GM18951 (cell line): ENCODE measurements around the gene ABCA4.
"Not testable (repeated sequence)": the region's sequence is repeated elsewhere in the genome, so short reads cannot be mapped to it uniquely, and the experiment has no call there.

Experiments used
- POLR2A ChIP-seq: IDR thresholded peaks from 4 replicates; pipeline ENCODE4 v1.6.1; 2011; ENCODE audit warnings: mild to moderate bottlenecking; ENCODE audit not compliant: insufficient read length, insufficient read depth; ENCODE audit errors: extremely low read depth
- in situ Hi-C: fragments of 300-500 bp; cut with MboI; formaldehyde crosslinking; loops from one replicate; pipeline ENCODE4 v1.12.0; 2022; ENCODE audit warnings: low sequenced_read_pairs, mixed read lengths, inconsistent platforms; ENCODE audit not compliant: unreplicated experiment

ABCA4 gene

GRCh38 chr1:94013367-94013878, 107.5 kb downstream of the ABCA4 start:
- in situ Hi-C loops = no loop called here
- TF ChIP-seq POLR2A = no peak

DNA sequence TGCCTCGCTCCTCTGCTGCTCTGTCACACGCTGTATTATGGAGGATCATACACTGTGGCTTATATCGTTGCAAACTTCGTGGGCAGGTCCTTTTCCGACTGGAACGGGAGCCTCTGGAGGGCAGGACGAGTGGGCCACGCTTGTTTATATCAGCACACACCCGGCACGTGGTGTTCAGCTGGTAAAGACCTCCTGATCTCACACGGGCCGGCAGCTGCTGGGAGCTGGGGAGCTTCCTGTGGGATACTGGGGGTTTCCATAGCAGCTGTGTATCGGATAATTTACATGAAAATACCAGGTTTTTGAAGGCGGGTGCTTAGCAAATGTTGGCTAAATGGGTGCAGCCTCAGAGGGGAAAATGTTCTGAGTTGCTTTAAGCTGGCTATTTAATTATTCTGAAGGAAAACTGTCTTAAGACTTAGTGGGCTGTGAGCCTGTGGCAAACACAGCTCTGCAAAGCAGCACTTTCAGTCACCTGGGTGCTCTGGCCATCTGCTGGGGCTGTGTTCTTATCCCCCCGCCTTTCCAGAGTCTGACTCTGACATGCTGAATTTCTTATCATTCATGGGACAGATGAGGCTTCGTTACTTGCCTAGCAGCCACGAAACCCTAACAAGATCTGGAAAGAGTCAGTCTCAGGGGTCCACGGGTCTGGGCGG, 108.1 kb downstream of the ABCA4 start:
- TF ChIP-seq POLR2A = no peak
- in situ Hi-C loops = no loop called here

GRCh38 chr1:94011709-94012595, 109.0 kb downstream of the ABCA4 start:
- no peak for TF ChIP-seq POLR2A
- in situ Hi-C loops = no loop called here

GRCh38 chr1:94011129-94011528, 109.8 kb downstream of the ABCA4 start:
- in situ Hi-C loops = no loop called here
- TF ChIP-seq POLR2A = no peak

DNA sequence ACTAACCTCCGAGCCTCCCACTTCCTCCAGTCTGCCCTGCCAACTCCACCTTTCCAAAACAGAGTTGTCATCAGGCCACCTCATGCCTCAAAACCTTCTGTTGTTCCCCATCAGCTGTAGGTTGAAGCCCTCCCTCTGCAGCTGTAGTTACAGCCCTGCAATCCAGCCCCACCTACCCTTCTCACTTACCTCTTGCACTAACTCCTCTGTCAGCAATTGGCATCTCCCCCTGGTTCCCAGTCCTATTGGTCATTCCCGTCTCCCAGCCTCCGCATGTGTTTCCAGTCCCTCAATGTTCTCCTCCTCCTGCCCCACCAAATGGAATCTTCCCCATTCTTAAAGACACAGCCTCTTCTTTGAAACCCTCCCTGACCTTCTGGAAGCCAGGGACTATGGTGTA, 111.6 kb downstream of the ABCA4 start:
- in situ Hi-C loops = no loop called here

GRCh38 chr1:94006604-94007003, 114.3 kb downstream of the ABCA4 start:
- in situ Hi-C loops = no loop called here
- no peak for TF ChIP-seq POLR2A

More for the DNA sequence above, 111.6 kb downstream of the ABCA4 start:
- no peak for TF ChIP-seq POLR2A

DNA sequence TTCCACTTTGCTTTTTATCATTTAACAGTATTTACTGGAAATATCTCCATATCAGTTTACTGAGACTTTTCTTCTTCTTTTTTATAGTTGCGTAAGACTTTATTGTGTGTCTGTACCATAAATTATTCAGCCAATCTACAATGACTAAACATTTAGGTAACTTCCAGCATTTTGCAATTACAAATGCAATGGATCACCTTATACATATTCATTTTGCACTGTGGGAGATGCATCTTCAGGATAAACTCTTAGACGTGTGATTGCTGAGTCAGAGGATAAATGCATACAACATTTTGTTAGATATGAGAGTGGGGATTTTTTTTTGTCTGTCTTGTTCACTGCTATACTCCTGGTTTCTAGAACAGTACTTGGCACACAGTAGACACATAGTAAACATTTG, 116.0 kb downstream of the ABCA4 start:
- in situ Hi-C loops = no loop called here

DNA sequence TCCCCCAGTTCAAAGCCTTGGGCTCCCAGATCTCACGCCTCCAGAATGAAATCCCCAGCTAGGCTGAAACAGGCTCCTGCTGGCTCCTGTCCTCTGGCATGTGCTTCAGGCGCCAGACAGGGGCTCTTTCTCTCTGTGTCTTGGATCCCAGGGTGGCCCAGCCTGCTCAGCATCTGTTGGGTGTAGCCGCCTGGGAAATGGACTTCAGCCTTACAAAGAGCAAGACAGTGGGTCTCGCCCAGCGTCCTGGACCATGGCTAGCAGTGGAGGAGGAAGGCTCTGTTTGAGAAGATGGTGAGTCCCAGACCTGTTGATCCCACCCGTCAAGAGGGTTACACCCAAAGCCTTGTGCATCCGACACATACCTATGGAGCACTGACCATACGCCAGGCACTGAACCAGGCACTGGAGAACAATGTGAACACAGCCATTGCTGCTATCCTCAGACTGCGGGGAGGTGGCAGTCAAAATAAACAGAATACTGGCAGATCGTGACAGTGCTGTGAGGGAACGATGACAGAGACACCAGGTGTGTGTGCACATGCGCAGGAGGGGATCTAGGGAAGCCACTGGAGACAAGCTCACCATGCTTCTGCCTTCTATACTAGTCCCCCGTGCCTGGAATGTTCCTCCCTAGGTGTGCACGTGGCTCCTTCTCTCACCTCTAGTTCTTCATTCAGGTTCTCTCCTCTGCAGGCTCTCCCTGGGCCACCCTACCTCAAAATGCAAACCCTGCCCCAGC, 118.7 kb downstream of the ABCA4 start:
- in situ Hi-C loops = no loop called here

More for the DNA sequence above, 116.0 kb downstream of the ABCA4 start:
- TF ChIP-seq POLR2A = no peak

GRCh38 chr1:94001397-94002045, 119.4 kb downstream of the ABCA4 start:
- in situ Hi-C loops = no loop called here
- TF ChIP-seq POLR2A = no peak

More for the DNA sequence above, 118.7 kb downstream of the ABCA4 start:
- TF ChIP-seq POLR2A = no peak

- in situ Hi-C loops = no loop called here
- TF ChIP-seq POLR2A = no peak
Observed at GRCh38 chr1:94000510-94001282, 120.3 kb downstream of the ABCA4 start.

GRCh38 chr1:93999840-94000415, 121.0 kb downstream of the ABCA4 start:
- in situ Hi-C loops = no loop called here
- no peak for TF ChIP-seq POLR2A

DNA sequence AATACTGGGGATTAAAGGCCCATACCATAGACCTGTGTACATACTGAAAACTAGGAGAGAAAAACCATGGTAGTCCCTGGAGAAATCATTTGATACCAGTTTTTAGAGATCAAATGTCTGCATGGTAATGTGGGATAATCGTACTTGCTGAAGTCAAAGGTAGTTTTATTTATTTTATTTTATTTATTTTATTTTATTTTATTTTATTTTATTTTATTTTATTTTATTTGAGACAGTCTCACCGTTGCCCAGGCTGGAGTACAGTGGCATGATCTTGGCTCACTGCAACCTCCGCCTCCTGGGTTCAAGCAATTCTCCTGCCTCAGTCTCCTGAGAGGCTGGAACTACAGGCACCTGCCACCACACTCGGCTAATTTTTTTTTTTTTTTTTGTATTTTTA, 122.4 kb downstream of the ABCA4 start:
- in situ Hi-C loops = not testable (repeated sequence)
